HG03139 (cell line): ENCODE results near the gene CHAC1.
A peak's percentile ranks its signal among the peaks of the same experiment; 100 is the strongest.
"Not testable (repeated sequence)": the region's sequence is repeated elsewhere in the genome, so short reads cannot be mapped to it uniquely, and the experiment has no call there.

Experiments
- ATAC-seq: cut with Tn5 transposase; IDR thresholded peaks from one replicate; pipeline ENCODE4 v1.9.1; 2021; ENCODE audit not compliant: unreplicated experiment

The CHAC1 gene

GRCh38 chr15:40936709-40937666 lies 16.3 kb upstream of the CHAC1 start:
- no peak for ATAC-seq

GRCh38 chr15:40937762-40938535 lies 15.3 kb upstream of the CHAC1 start:
- ATAC-seq = no peak

GRCh38 chr15:40938536-40938870 lies 14.8 kb upstream of the CHAC1 start:
- ATAC-seq = no peak

- ATAC-seq = no peak
Measured at GRCh38 chr15:40940296-40940801, 12.9 kb upstream of the CHAC1 start.

- ATAC-seq = no peak
Measured at GRCh38 chr15:40941068-40941527, 12.2 kb upstream of the CHAC1 start.

GRCh38 chr15:40941528-40942336 lies 11.5 kb upstream of the CHAC1 start:
- ATAC-seq = peak; percentile 58

- ATAC-seq = peak; percentile 4
Measured at GRCh38 chr15:40942337-40942854, 10.9 kb upstream of the CHAC1 start.

- ATAC-seq = no peak
Measured at GRCh38 chr15:40942878-40943277, 10.4 kb upstream of the CHAC1 start.

GRCh38 chr15:40943764-40944365 lies 9.4 kb upstream of the CHAC1 start:
- ATAC-seq = no peak

GRCh38 chr15:40944510-40945296 lies 8.6 kb upstream of the CHAC1 start:
- ATAC-seq = no peak

GRCh38 chr15:40948706-40949473 lies 4.4 kb upstream of the CHAC1 start:
- ATAC-seq = no peak

GRCh38 chr15:40949756-40950207 lies 3.5 kb upstream of the CHAC1 start:
- ATAC-seq = no peak

- no peak for ATAC-seq
Measured at GRCh38 chr15:40951764-40952163, 1.5 kb upstream of the CHAC1 start.

GRCh38 chr15:40952301-40952900 lies 870 bp upstream of the CHAC1 start:
- no peak for ATAC-seq

GRCh38 chr15:40953713-40954074 lies 423 bp downstream of the CHAC1 start:
- no peak for ATAC-seq

GRCh38 chr15:40954158-40954848 lies 1.0 kb downstream of the CHAC1 start:
- ATAC-seq = not testable (repeated sequence)

GRCh38 chr15:40955141-40955903 lies 2.1 kb downstream of the CHAC1 start:
- no peak for ATAC-seq
